GM23338 (cell line): ENCODE measurements around the gene SLC6A1. TPM values are rescaled to one million over a fixed set of nuclear protein-coding genes. Genes with fewer than 3 reads are reported as not detected.

Experiments used
- ATAC-seq: fragments of 200-7000 bp; cut with Tn5 transposase; 3 replicates; pipeline ENCODE4 v1.9.1; 2020
- DNase-seq: peaks from one replicate; pipeline ENCODE4 v3.0.0-alpha.2; 2015; ENCODE audit warnings: low spot score
- H2AFZ ChIP-seq: fragments of 200-600 bp; sonication (generic); 2 replicates; pipeline ENCODE4 v1.8.0; 2016; ENCODE audit warnings: antibody characterized with exemption, mild to moderate bottlenecking, moderate library complexity
- H3F3A ChIP-seq: fragments of 200-600 bp; sonication (generic); replicated peaks from 2 replicates; pipeline ENCODE4 v1.8.0; 2017; ENCODE audit warnings: antibody characterized with exemption, mixed run types, low read depth
- H3K27ac ChIP-seq: fragments of 200-600 bp; sonication (generic); 2 replicates; pipeline ENCODE4 v1.6.1; 2016; ENCODE audit warnings: low read depth
- H3K27me3 ChIP-seq: fragments of 200-600 bp; sonication (generic); 2 replicates; pipeline ENCODE4 v1.8.0; 2016; ENCODE audit warnings: mild to moderate bottlenecking, mixed run types, moderate library complexity; ENCODE audit not compliant: insufficient read depth
- H3K36me3 ChIP-seq: fragments of 200-600 bp; sonication (generic); 2 replicates; pipeline ENCODE4 v1.8.0; 2016; ENCODE audit warnings: mild to moderate bottlenecking; ENCODE audit not compliant: insufficient read depth
- H3K4me1 ChIP-seq: fragments of 200-600 bp; sonication (generic); 2 replicates; pipeline ENCODE4 v1.8.0; 2016; ENCODE audit warnings: mild to moderate bottlenecking, moderate library complexity; ENCODE audit not compliant: insufficient read depth
- H3K4me2 ChIP-seq: fragments of 200-600 bp; sonication (generic); 2 replicates; pipeline ENCODE4 v1.7.1; 2017; ENCODE audit warnings: mixed run types
- H3K4me3 ChIP-seq: fragments of 200-600 bp; sonication (generic); 2 replicates; pipeline ENCODE4 v1.6.1; 2016; ENCODE audit warnings: mixed run types
- H3K79me2 ChIP-seq: fragments of 200-600 bp; sonication (generic); replicated peaks from 2 replicates; pipeline ENCODE4 v1.8.0; 2017; ENCODE audit warnings: mild to moderate bottlenecking; ENCODE audit not compliant: insufficient read depth
- H3K9me2 ChIP-seq: fragments of 200-600 bp; sonication (generic); 2 replicates; pipeline ENCODE4 v1.8.0; 2017; ENCODE audit not compliant: insufficient read depth
- H4K20me1 ChIP-seq: fragments of 200-600 bp; sonication (generic); replicated peaks from 2 replicates; pipeline ENCODE4 v1.8.0; 2017; ENCODE audit warnings: mild to moderate bottlenecking; ENCODE audit not compliant: insufficient read depth
- H3K27ac Mint-ChIP-seq: 2 replicates; pipeline ENCODE4 v1.8.0; 2020; ENCODE audit warnings: inconsistent platforms, mild to moderate bottlenecking, moderate library complexity, mixed read lengths
- H3K27me3 Mint-ChIP-seq: 3 replicates; pipeline ENCODE4 v1.8.0; 2022; ENCODE audit warnings: low read depth, mild to moderate bottlenecking, moderate library complexity, mixed read lengths, inconsistent platforms; ENCODE audit not compliant: insufficient read depth, poor library complexity
- H3K36me3 Mint-ChIP-seq: 3 replicates; pipeline ENCODE4 v1.8.0; 2021; ENCODE audit warnings: low read depth, mild to moderate bottlenecking, inconsistent platforms, moderate library complexity, mixed read lengths
- H3K4me1 Mint-ChIP-seq: 3 replicates; pipeline ENCODE4 v1.8.0; 2020; ENCODE audit warnings: mild to moderate bottlenecking, inconsistent platforms, mixed read lengths
- H3K4me3 Mint-ChIP-seq: 3 replicates; pipeline ENCODE4 v1.8.0; 2021; ENCODE audit warnings: moderate library complexity, mild to moderate bottlenecking, inconsistent platforms, mixed read lengths
- H3K9me3 Mint-ChIP-seq: 3 replicates; pipeline ENCODE4 v1.8.0; 2020; ENCODE audit warnings: moderate library complexity, mild to moderate bottlenecking, inconsistent platforms, mixed read lengths
- CREB1 ChIP-seq: fragments of 250-450 bp; sonication (Bioruptor Pico); IDR thresholded peaks from 2 replicates; pipeline ENCODE4 v1.5.0; 2020; ENCODE audit warnings: low read depth, mild to moderate bottlenecking, moderate library complexity
- CTCF ChIP-seq, 2 experiments: fragments of 200-600 bp in 1 of 2; sonication (generic) in 1 of 2; conservative IDR thresholded peaks; 2 replicates each; pipeline versions ENCODE4 v1.5.1 to v1.6.1; 2016 to 2017; ENCODE audit warnings: antibody characterized with exemption in 2 of 2, low read depth in 2 of 2, mild to moderate bottlenecking in 2 of 2, moderate library complexity in 1 of 2
- ETS1 ChIP-seq: IDR thresholded peaks from 2 replicates; pipeline ENCODE4 v1.6.1; 2016; ENCODE audit warnings: antibody characterized with exemption
- EZH2 ChIP-seq: fragments of 200-600 bp; sonication (generic); IDR thresholded peaks from one replicate; pipeline ENCODE4 v1.8.0; 2017; ENCODE audit warnings: antibody characterized with exemption, mild to moderate bottlenecking, low read depth; ENCODE audit not compliant: unreplicated experiment
- EZH2phosphoT487 ChIP-seq: fragments of 200-600 bp; sonication (generic); IDR thresholded peaks from one replicate; pipeline ENCODE4 v1.8.1; 2018; ENCODE audit warnings: antibody characterized with exemption; ENCODE audit not compliant: unreplicated experiment
- JUNB ChIP-seq: IDR thresholded peaks from one replicate; pipeline ENCODE4 v1.6.1; 2016; ENCODE audit warnings: antibody characterized with exemption; ENCODE audit not compliant: unreplicated experiment
- NANOG ChIP-seq: IDR thresholded peaks from 2 replicates; pipeline ENCODE4 v1.6.1; 2016; ENCODE audit warnings: antibody characterized with exemption, borderline replicate concordance
- POLR2AphosphoS5 ChIP-seq: IDR thresholded peaks from 2 replicates; pipeline ENCODE4 v1.6.1; 2016; ENCODE audit warnings: antibody characterized with exemption, low read depth
- REST ChIP-seq: IDR thresholded peaks from one replicate; pipeline ENCODE4 v1.6.1; 2018; ENCODE audit warnings: antibody characterized with exemption; ENCODE audit not compliant: unreplicated experiment
- STAT1 ChIP-seq: IDR thresholded peaks from one replicate; pipeline ENCODE4 v1.6.1; 2016; ENCODE audit warnings: antibody characterized with exemption; ENCODE audit not compliant: unreplicated experiment
- ZNF114 ChIP-seq: fragments of 250-450 bp; sonication (Bioruptor Pico); IDR thresholded peaks from 2 replicates; pipeline ENCODE4 v1.5.0; 2020; ENCODE audit warnings: mild to moderate bottlenecking, moderate library complexity
- ZNF331 ChIP-seq: fragments of 250-450 bp; sonication (Bioruptor Pico); IDR thresholded peaks from 2 replicates; pipeline ENCODE4 v1.5.0; 2020; ENCODE audit warnings: low read depth, mild to moderate bottlenecking, moderate library complexity
- ZNF462 ChIP-seq: fragments of 250-450 bp; sonication (Bioruptor Pico); IDR thresholded peaks from 2 replicates; pipeline ENCODE4 v1.5.0; 2020; ENCODE audit warnings: mild to moderate bottlenecking, moderate library complexity
- polyA plus RNA-seq: library from polyadenylated mRNA; unstranded; fragments of >200 nt; fragmentation: Nextera tagmentation; extraction: Ambion mirVana; gene quantifications from 2 replicates; pipeline ENCODE4 v1.2.1, GENCODE V29; 2016
- total RNA-seq: library from RNA; depleted of rRNA; stranded (reverse); fragments of >200 nt; shearing (Covaris generic); gene quantifications from 2 replicates; pipeline ENCODE4 v1.2.3, GENCODE V29; 2014

SLC6A1 gene
- total and polyA plus RNA-seq, 2 experiments from 2014 or later = 0.16 to 0.28 TPM

GRCh38 chr3:10956986-10957385 lies 35.6 kb upstream of the SLC6A1 start:
- H3K4me3 Mint-ChIP-seq = no peak overlapping the region
- no peak overlapping the region for H3K4me3 ChIP-seq
- no peak overlapping the region for H3K4me2 ChIP-seq
- no peaks in the 10 kb centered on the region for H3F3A ChIP-seq
- DNase-seq (no peak), ATAC-seq (no peak)
- no peak overlapping the region for H2AFZ ChIP-seq
- no peaks in the 10 kb centered on the region for H3K36me3 ChIP-seq
- H4K20me1 ChIP-seq = no peaks in the 10 kb centered on the region
- no peaks in the 10 kb centered on the region for H3K9me3 Mint-ChIP-seq
- H3K4me1 ChIP-seq = no peaks in the 10 kb centered on the region
- H3K9me2 ChIP-seq = no peaks in the 10 kb centered on the region
- no peaks in the 10 kb centered on the region for H3K27me3 ChIP-seq
- H3K79me2 ChIP-seq = no peaks in the 10 kb centered on the region
- TF ChIP-seq CREB1 (CRISPR knock-in tag) (no peak), POLR2AphosphoS5 (no peak), EZH2phosphoT487 (no peak), NANOG (no peak), ZNF114 (no peak), CTCF (conservative IDR thresholded peaks at IDR 0.05; ENCODE audit: low read depth in 2 of 2) (no peak), JUNB (no peak), STAT1 (no peak), ZNF331 (no peak), EZH2 (no peak), ETS1 (no peak), ZNF462 (CRISPR knock-in tag) (no peak), REST (no peak)
- H3K27ac Mint-ChIP-seq = no peak overlapping the region
- peaks cover 2% of the 10 kb centered on the region; the same call in 1 of the 3 replicates for H3K4me1 Mint-ChIP-seq
- H3K27ac ChIP-seq = no peak overlapping the region
- no peaks in the 10 kb centered on the region for H3K36me3 Mint-ChIP-seq
- H3K27me3 Mint-ChIP-seq = peaks cover 2% of the 10 kb centered on the region
